ENCODE measurements around the gene VSIG10. TPM values are rescaled to one million over a fixed set of nuclear protein-coding genes. Genes with fewer than 3 reads are reported as not detected.

The VSIG10 gene
- total RNA-seq, 3 donors from 2014 or later, result 3.6 to 4.3 (median 3.6) TPM

GRCh38 chr12:118060301-118061010, 43.4 kb downstream of the VSIG10 start:
- peak; percentile 11 for DNase-seq
- H3K4me3 Mint-ChIP-seq, result peak overlapping the region; percentile 85
- H3K36me3 Mint-ChIP-seq (ENCODE audit: insufficient read depth), result peaks cover 2% of the 10 kb centered on the region
- H3K27me3 Mint-ChIP-seq (ENCODE audit: low read depth), result no peaks in the 10 kb centered on the region
- peaks cover 49% of the 10 kb centered on the region for H3K4me1 Mint-ChIP-seq (ENCODE audit: low read depth)
- ATAC-seq, result peak; percentile 19 to 28
- H3K9me3 Mint-ChIP-seq, result no peaks in the 10 kb centered on the region

GRCh38 chr12:118059341-118060191, 44.2 kb downstream of the VSIG10 start:
- H3K27me3 Mint-ChIP-seq (ENCODE audit: low read depth), result no peaks in the 10 kb centered on the region
- peaks cover 2% of the 10 kb centered on the region for H3K36me3 Mint-ChIP-seq (ENCODE audit: insufficient read depth)
- DNase-seq (no peak), ATAC-seq (no peak)
- H3K4me3 Mint-ChIP-seq, result peak overlapping the region; percentile 85
- no peaks in the 10 kb centered on the region for H3K9me3 Mint-ChIP-seq
- H3K4me1 Mint-ChIP-seq (ENCODE audit: low read depth), result peaks cover 42% of the 10 kb centered on the region

GRCh38 chr12:118058881-118059280, 44.9 kb downstream of the VSIG10 start:
- peaks cover 2% of the 10 kb centered on the region for H3K36me3 Mint-ChIP-seq (ENCODE audit: insufficient read depth)
- no peak for ATAC-seq

GRCh38 chr12:118058227-118058626, 45.6 kb downstream of the VSIG10 start:
- peaks cover 36% of the 10 kb centered on the region for H3K4me1 Mint-ChIP-seq (ENCODE audit: low read depth)
- H3K4me3 Mint-ChIP-seq, result no peak overlapping the region
- no peak for ATAC-seq
- H3K36me3 Mint-ChIP-seq (ENCODE audit: insufficient read depth), result peaks cover 2% of the 10 kb centered on the region
- H3K9me3 Mint-ChIP-seq, result no peaks in the 10 kb centered on the region
- no peak for DNase-seq
- H3K27me3 Mint-ChIP-seq (ENCODE audit: low read depth), result no peaks in the 10 kb centered on the region

More at GRCh38 chr12:118058881-118059280, 44.9 kb downstream of the VSIG10 start:
- Mint-ChIP-seq H3K27me3 (ENCODE audit: low read depth) (no peaks in the 10 kb centered on the region), H3K9me3 (no peaks in the 10 kb centered on the region), H3K4me3 (peak overlapping the region; percentile 85), H3K4me1 (ENCODE audit: low read depth) (peaks cover 36% of the 10 kb centered on the region)
- DNase-seq, result no peak

- DNase-seq, result no peak
- H3K36me3 Mint-ChIP-seq (ENCODE audit: insufficient read depth), result peaks cover 12% of the 10 kb centered on the region
- H3K9me3 Mint-ChIP-seq, result no peaks in the 10 kb centered on the region
- no peak overlapping the region for H3K4me3 Mint-ChIP-seq
- no peaks in the 10 kb centered on the region for H3K27me3 Mint-ChIP-seq (ENCODE audit: low read depth)
- ATAC-seq, result no peak
- peaks cover 49% of the 10 kb centered on the region for H3K4me1 Mint-ChIP-seq (ENCODE audit: low read depth)
These were observed 47.7 kb downstream of the VSIG10 start for GRCh38 chr12:118055865-118056773.

- no peak overlapping the region for H3K4me3 Mint-ChIP-seq
These were observed 48.7 kb downstream of the VSIG10 start for GRCh38 chr12:118055144-118055557.

GRCh38 chr12:118053071-118053985, 50.5 kb downstream of the VSIG10 start:
- no peak overlapping the region for H3K4me3 Mint-ChIP-seq
- DNase-seq (no peak), ATAC-seq (no peak)
- H3K9me3 Mint-ChIP-seq, result no peaks in the 10 kb centered on the region
- H3K27me3 Mint-ChIP-seq (ENCODE audit: low read depth), result no peaks in the 10 kb centered on the region
- peaks cover 35% of the 10 kb centered on the region for H3K4me1 Mint-ChIP-seq (ENCODE audit: low read depth)
- H3K36me3 Mint-ChIP-seq (ENCODE audit: insufficient read depth), result peaks cover 23% of the 10 kb centered on the region

More at GRCh38 chr12:118055144-118055557, 48.7 kb downstream of the VSIG10 start:
- Mint-ChIP-seq H3K27me3 (ENCODE audit: low read depth) (no peaks in the 10 kb centered on the region), H3K4me1 (ENCODE audit: low read depth) (peaks cover 48% of the 10 kb centered on the region), H3K36me3 (ENCODE audit: insufficient read depth) (peaks cover 18% of the 10 kb centered on the region), H3K9me3 (no peaks in the 10 kb centered on the region)
- peak; percentile 55 for DNase-seq
- peak; percentile 75 to 79 for ATAC-seq

- Mint-ChIP-seq H3K9me3 (no peaks in the 10 kb centered on the region), H3K36me3 (ENCODE audit: insufficient read depth) (peaks cover 23% of the 10 kb centered on the region), H3K27me3 (ENCODE audit: low read depth) (no peaks in the 10 kb centered on the region), H3K4me3 (no peak overlapping the region), H3K4me1 (ENCODE audit: low read depth) (peaks cover 35% of the 10 kb centered on the region)
- ATAC-seq (peak; percentile 62 to 68), DNase-seq (no peak)
These were observed 51.3 kb downstream of the VSIG10 start for GRCh38 chr12:118052324-118053070.

- DNase-seq (no peak), ATAC-seq (peak in 1 of 2 donors; percentile 19)
- Mint-ChIP-seq H3K9me3 (no peaks in the 10 kb centered on the region), H3K36me3 (ENCODE audit: insufficient read depth) (peaks cover 25% of the 10 kb centered on the region), H3K4me1 (ENCODE audit: low read depth) (peaks cover 38% of the 10 kb centered on the region), H3K4me3 (no peak overlapping the region), H3K27me3 (ENCODE audit: low read depth) (no peaks in the 10 kb centered on the region)
These were observed 52.6 kb downstream of the VSIG10 start for GRCh38 chr12:118050972-118051910.

GRCh38 chr12:118046430-118046829, 57.4 kb downstream of the VSIG10 start:
- DNase-seq (no peak), ATAC-seq (no peak)
- H3K9me3 Mint-ChIP-seq, result no peaks in the 10 kb centered on the region
- peaks cover 27% of the 10 kb centered on the region for H3K4me1 Mint-ChIP-seq (ENCODE audit: low read depth)
- no peaks in the 10 kb centered on the region for H3K27me3 Mint-ChIP-seq (ENCODE audit: low read depth)
- H3K36me3 Mint-ChIP-seq (ENCODE audit: insufficient read depth), result peaks cover 43% of the 10 kb centered on the region
- H3K4me3 Mint-ChIP-seq, result no peak overlapping the region

GRCh38 chr12:118044577-118044976, 59.2 kb downstream of the VSIG10 start:
- H3K36me3 Mint-ChIP-seq (ENCODE audit: insufficient read depth), result peaks cover 39% of the 10 kb centered on the region
- ATAC-seq (no peak), DNase-seq (no peak)
- H3K9me3 Mint-ChIP-seq, result no peaks in the 10 kb centered on the region
- peak overlapping the region; percentile 17 for H3K4me3 Mint-ChIP-seq
- H3K4me1 Mint-ChIP-seq (ENCODE audit: low read depth), result peaks cover 21% of the 10 kb centered on the region
- no peaks in the 10 kb centered on the region for H3K27me3 Mint-ChIP-seq (ENCODE audit: low read depth)

- DNase-seq, result no peak
- Mint-ChIP-seq H3K36me3 (ENCODE audit: insufficient read depth) (peaks cover 38% of the 10 kb centered on the region), H3K9me3 (no peaks in the 10 kb centered on the region), H3K4me1 (ENCODE audit: low read depth) (peaks cover 21% of the 10 kb centered on the region), H3K27me3 (ENCODE audit: low read depth) (no peaks in the 10 kb centered on the region), H3K4me3 (peak overlapping the region; percentile 17)
- ATAC-seq, result peak; percentile 41 to 45
These were observed 59.7 kb downstream of the VSIG10 start for GRCh38 chr12:118044075-118044474.
